Nephron (organoid): ENCODE data around the gene KIF6.

Experiments used
- H3K27ac Mint-ChIP-seq, 3 experiments: 2 replicates each; pipeline ENCODE4 v1.8.0; 2020; ENCODE audit warnings: mixed read lengths in 3 of 3, mild to moderate bottlenecking in 2 of 3, moderate library complexity in 1 of 3
- H3K27me3 Mint-ChIP-seq: 2 replicates; pipeline ENCODE4 v1.8.0; 2021; ENCODE audit warnings: low read depth, mild to moderate bottlenecking, moderate library complexity, mixed read lengths
- H3K36me3 Mint-ChIP-seq: 2 replicates; pipeline ENCODE4 v1.8.0; 2020; ENCODE audit warnings: low read depth, mixed read lengths
- H3K4me1 Mint-ChIP-seq: 2 replicates; pipeline ENCODE4 v1.8.0; 2020; ENCODE audit warnings: mixed read lengths
- H3K4me3 Mint-ChIP-seq, 3 experiments: 2 replicates each; pipeline ENCODE4 v1.8.0; 2020; ENCODE audit warnings: mild to moderate bottlenecking in 3 of 3, mixed read lengths in 3 of 3, moderate library complexity in 2 of 3
- H3K9me3 Mint-ChIP-seq: 2 replicates; pipeline ENCODE4 v1.8.0; 2020; ENCODE audit warnings: mixed read lengths
- TF ChIP-seq, protein P1 (sequence below), 3 experiments: fragments of 200-600 bp; sonication (generic); IDR thresholded peaks; one replicate each; pipeline ENCODE4 v1.5.0; 2021; ENCODE audit warnings: antibody characterized with exemption in 3 of 3; ENCODE audit not compliant: unreplicated experiment in 3 of 3

Gene KIF6

DNA sequence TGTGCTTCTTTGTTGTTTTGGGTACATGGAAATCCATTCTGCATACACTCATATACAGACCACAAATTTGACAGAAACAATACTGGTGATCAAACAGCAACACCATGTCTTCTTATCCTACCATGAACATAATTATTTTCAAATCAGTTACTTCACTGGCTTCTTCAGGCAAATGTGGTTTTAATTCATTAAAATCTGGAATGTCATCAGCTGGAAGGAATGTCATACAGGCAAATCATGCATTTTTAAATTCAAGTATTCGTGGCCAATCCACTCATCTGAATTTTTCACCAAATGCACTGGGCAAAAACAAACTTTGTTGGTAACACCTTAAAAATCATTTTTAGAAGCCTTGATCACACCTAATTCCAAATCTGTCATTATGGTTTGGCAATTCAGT, 59.3 kb downstream of the KIF6 start:
- Mint-ChIP-seq H3K27ac (peak overlapping the region in 2 of 3 experiments; percentile 33 to 34), H3K27me3 (no peaks in the 10 kb centered on the region)

GRCh38 chr6:39664173-39664572, 61.0 kb downstream of the KIF6 start:
- Mint-ChIP-seq H3K4me1 (peaks cover 36% of the 10 kb centered on the region), H3K36me3 (no peaks in the 10 kb centered on the region), H3K27ac (peak overlapping the region in 1 of 3 experiments; percentile 13), H3K4me3 (no peak overlapping the region), H3K9me3 (no peaks in the 10 kb centered on the region), H3K27me3 (no peaks in the 10 kb centered on the region)
- TF ChIP-seq, protein P1, sequence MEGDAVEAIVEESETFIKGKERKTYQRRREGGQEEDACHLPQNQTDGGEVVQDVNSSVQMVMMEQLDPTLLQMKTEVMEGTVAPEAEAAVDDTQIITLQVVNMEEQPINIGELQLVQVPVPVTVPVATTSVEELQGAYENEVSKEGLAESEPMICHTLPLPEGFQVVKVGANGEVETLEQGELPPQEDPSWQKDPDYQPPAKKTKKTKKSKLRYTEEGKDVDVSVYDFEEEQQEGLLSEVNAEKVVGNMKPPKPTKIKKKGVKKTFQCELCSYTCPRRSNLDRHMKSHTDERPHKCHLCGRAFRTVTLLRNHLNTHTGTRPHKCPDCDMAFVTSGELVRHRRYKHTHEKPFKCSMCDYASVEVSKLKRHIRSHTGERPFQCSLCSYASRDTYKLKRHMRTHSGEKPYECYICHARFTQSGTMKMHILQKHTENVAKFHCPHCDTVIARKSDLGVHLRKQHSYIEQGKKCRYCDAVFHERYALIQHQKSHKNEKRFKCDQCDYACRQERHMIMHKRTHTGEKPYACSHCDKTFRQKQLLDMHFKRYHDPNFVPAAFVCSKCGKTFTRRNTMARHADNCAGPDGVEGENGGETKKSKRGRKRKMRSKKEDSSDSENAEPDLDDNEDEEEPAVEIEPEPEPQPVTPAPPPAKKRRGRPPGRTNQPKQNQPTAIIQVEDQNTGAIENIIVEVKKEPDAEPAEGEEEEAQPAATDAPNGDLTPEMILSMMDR (IDR thresholded peaks at IDR 0.05; ENCODE audit: unreplicated experiment in 3 of 3) = no peak

More for the DNA sequence above, 59.3 kb downstream of the KIF6 start:
- H3K9me3 Mint-ChIP-seq = no peaks in the 10 kb centered on the region
- H3K4me3 Mint-ChIP-seq = no peak overlapping the region
- peaks cover 41% of the 10 kb centered on the region for H3K4me1 Mint-ChIP-seq
- TF ChIP-seq, protein P1 (IDR thresholded peaks at IDR 0.05; ENCODE audit: unreplicated experiment in 3 of 3) = no peak
- H3K36me3 Mint-ChIP-seq = no peaks in the 10 kb centered on the region

- no peak overlapping the region for H3K27ac Mint-ChIP-seq
- peaks cover 4% of the 10 kb centered on the region for H3K27me3 Mint-ChIP-seq
- TF ChIP-seq, protein P1 (IDR thresholded peaks at IDR 0.05; ENCODE audit: unreplicated experiment in 3 of 3) = no peak
- no peak overlapping the region for H3K4me3 Mint-ChIP-seq
- no peaks in the 10 kb centered on the region for H3K36me3 Mint-ChIP-seq
- no peaks in the 10 kb centered on the region for H3K9me3 Mint-ChIP-seq
- H3K4me1 Mint-ChIP-seq = peaks cover 9% of the 10 kb centered on the region
Observed at GRCh38 chr6:39657355-39658135, 67.7 kb downstream of the KIF6 start.

- no peaks in the 10 kb centered on the region for H3K9me3 Mint-ChIP-seq
- H3K27ac Mint-ChIP-seq = no peak overlapping the region
- H3K4me1 Mint-ChIP-seq = peaks cover 13% of the 10 kb centered on the region
- TF ChIP-seq, protein P1 (IDR thresholded peaks at IDR 0.05; ENCODE audit: unreplicated experiment in 3 of 3) = no peak
- no peaks in the 10 kb centered on the region for H3K36me3 Mint-ChIP-seq
- H3K27me3 Mint-ChIP-seq = peaks cover 4% of the 10 kb centered on the region
- H3K4me3 Mint-ChIP-seq = no peak overlapping the region
Observed at GRCh38 chr6:39654121-39654520, 71.1 kb downstream of the KIF6 start.

GRCh38 chr6:39653612-39654011, 71.6 kb downstream of the KIF6 start:
- peaks cover 5% of the 10 kb centered on the region for H3K27me3 Mint-ChIP-seq
- no peaks in the 10 kb centered on the region for H3K9me3 Mint-ChIP-seq
- H3K27ac Mint-ChIP-seq = no peak overlapping the region
- TF ChIP-seq, protein P1 (IDR thresholded peaks at IDR 0.05; ENCODE audit: unreplicated experiment in 3 of 3) = no peak
- H3K4me3 Mint-ChIP-seq = no peak overlapping the region
- peaks cover 8% of the 10 kb centered on the region for H3K4me1 Mint-ChIP-seq
- H3K36me3 Mint-ChIP-seq = no peaks in the 10 kb centered on the region

GRCh38 chr6:39649996-39650395, 75.2 kb downstream of the KIF6 start:
- Mint-ChIP-seq H3K4me1 (peaks cover 9% of the 10 kb centered on the region), H3K27me3 (peaks cover 7% of the 10 kb centered on the region), H3K27ac (no peak overlapping the region), H3K36me3 (no peaks in the 10 kb centered on the region), H3K4me3 (no peak overlapping the region), H3K9me3 (no peaks in the 10 kb centered on the region)
- TF ChIP-seq, protein P1 (IDR thresholded peaks at IDR 0.05; ENCODE audit: unreplicated experiment in 3 of 3) = no peak
